HG02981 (cell line): ENCODE results near the gene CFAP58.

Source experiments
- ATAC-seq: cut with Tn5 transposase; IDR thresholded peaks from one replicate; pipeline ENCODE4 v1.9.1; 2021; ENCODE audit warnings: mild to moderate bottlenecking, moderate library complexity; ENCODE audit not compliant: unreplicated experiment

Gene CFAP58

DNA sequence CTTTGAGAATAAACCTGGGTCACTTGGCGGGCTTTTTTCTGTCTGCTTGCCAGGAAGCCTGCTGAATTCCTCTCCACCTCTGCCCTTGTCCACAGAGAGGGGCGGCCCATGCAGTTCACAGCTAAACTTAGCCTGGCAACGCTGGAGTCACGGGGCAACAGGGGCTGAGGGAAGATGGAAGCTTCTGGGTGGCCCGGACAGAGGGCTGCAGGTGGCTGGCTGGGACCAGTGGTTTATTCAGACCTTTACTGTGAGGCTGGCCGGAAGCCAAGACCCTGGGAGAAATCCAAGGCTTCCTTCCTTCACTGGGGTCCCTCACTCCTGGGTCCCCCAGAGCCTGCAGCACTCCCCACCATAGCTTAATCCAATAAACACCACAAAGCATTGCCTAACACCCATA, 32.4 kb upstream of the CFAP58 start:
- no peak for ATAC-seq

DNA sequence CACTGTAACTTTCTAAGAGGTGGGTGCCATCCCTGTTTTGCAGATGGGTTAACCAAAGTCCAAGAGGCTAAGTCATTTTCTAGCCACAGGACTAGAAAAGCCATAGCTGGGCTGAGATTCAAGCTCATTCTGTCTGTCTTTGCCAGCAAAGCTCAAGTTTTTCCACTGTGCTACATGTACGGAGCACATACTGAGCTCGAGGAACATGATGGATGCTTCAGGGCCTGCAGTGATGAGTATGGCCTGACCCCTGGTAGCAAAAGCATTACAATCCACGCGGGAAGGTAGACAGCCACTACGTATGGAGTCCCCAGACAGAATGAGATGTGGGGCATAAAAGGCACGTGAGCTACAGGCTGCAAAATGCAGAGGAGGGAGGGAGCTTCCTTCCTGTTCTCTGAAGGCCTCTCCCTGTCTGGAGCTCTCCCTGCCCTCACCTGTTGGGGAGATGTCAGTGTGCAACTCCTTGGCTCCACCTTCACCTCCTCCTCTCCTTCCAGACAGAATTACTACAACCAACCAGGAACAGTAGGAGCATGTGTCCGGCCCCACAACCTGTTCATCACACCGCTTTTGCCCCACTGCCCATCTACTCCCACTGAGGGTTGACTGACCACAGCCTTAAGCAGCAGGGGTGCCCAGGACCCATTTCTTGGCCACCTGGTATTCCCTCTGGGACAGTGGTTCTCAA, 31.8 kb upstream of the CFAP58 start:
- no peak for ATAC-seq

DNA sequence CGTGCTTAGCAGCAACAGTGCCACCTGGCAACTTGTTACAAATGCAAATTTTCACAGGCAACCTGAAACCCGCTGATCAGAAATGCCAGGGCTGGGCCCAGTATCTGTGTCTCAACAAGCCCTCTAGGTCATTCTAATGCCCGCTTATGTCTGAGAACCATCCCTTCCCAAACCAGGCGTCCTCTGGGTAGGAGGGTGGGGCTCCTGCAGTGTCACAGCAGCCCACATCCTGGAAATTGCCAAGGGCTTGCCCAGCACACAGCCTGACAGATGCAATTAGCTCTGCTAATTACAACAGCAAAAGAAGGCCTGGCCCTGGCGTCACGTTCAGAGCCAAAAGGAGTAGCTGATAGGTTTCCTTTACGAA, 31.2 kb upstream of the CFAP58 start:
- ATAC-seq: no peak

DNA sequence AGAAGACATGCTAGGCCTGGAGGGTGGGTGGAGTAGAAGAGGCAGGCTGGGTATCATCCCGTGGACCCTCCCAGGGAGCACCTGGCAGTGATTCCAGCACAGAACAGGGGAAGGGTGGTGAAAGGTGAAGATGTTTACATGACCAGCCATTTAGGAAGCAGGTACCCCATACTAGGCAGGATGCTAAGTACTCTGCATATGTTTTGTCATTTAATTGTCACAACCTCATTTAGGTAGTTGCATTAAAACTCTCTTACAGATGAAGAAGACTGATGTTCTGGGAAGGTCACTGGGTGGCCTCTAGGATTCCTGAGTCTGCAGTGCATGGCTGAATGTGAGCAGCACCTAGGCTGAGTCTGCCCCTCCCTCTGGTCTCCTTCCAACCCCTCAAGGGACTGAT, 30.5 kb upstream of the CFAP58 start:
- no peak for ATAC-seq

DNA sequence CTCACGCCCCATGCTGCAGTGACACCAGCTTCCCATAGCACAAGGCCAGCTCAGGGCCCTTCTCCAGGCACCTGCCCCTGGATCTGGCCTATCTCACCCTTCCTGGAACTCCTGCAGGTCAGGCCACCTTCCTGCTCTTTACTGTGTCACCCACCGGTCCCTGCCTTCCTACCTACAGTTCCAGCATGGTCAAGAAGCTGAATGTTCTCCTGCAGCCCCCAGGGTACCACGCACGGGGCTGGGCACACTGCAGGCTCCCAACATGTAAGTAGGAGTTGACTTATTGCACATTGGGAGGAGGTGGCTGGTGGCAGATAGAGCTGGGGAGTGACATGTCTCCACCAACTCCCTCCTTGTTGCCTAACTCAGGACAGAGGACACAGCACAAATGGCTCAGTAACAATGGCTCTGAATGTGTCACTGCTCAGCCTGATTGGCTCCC, 29.9 kb upstream of the CFAP58 start:
- no peak for ATAC-seq

DNA sequence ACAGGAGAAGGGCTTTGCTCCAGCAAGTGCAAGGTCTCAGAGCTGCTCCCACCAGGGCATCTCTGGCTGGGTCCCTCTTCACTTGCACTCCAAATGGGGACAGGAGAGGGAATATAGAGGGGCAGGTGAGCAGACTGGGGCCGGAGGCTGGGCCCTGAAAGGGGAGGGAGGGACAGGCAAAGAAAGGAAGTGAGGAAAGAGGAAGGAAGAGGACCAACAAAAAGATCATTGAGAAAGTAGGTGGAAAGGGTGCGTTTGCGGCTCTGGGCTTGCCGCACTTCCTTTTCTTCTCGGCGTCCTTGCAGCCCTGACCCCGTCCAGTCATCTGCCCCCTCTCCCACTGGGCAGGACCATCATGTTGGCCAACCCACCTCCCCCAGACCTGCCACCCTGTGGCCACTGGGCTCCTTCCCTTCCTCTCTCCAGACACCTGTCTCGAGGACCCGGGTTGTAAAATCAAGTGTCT, 29.4 kb upstream of the CFAP58 start:
- ATAC-seq: no peak

DNA sequence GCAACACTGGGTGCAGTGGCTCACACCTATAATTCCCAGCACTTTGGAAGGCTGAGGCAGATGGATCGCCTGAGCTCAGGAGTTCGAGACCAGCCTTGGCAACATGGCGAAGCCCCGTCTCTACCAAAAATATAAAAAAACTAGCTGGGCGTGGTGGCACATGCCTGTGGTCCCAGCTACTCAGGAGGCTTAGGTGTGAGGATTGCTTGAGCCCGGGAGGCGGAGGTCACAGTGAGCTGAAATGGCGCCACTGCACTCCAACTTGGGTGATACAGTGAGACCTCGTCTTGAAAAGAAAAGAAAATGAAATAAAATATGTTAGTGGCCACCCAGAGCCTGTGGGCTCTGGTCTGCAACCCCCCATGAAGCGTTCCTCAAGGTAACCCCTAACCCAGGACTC, 28.7 kb upstream of the CFAP58 start:
- ATAC-seq: no peak

DNA sequence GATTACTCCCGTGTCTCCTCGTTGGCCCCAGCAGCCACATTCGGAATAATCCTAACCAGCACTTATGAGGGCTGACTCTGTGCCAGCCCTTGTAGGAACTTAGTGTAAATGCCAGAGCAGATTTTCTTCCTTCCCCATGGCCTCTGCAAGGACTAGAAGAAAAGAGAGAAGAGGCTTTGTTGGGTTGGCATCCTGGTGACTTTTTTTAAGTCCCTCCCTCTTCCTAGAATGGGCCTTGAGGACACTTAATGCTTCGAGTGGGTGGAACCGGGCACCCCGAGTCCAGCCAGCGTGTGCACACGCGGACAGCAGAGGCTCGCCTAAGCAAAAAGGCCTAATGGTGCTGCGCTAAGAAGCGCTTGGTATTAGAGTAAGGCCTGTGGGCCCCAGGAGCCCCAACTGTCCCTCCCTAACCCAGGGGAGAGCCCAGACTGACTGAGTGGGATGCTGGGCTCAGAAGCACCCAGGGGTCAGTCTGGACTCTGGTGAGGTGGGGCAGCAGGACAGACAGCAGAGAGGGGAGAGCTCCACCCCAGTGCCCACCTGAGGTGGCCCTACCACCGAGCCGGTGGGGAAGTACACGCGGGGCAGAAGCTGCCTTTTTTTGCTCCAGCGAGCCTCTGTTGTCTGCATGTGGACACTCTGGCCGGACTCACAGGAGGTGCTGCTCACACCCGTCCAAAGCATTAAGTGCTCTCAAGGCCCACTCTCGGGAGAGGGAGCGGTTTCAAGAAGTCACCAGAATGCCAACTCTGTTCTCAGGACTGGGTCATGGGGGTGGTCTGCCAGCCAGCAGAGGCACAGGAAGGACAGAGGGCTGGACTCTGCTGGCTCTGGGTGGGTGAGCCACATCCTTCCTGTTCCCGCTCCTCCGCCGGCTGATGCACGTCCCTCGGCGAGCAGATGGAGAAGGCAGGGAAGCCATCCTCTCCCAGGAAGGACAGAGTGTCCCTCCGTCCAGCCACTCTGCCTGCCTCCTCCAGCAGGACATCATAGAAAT, 27.9 kb upstream of the CFAP58 start:
- no peak for ATAC-seq

DNA sequence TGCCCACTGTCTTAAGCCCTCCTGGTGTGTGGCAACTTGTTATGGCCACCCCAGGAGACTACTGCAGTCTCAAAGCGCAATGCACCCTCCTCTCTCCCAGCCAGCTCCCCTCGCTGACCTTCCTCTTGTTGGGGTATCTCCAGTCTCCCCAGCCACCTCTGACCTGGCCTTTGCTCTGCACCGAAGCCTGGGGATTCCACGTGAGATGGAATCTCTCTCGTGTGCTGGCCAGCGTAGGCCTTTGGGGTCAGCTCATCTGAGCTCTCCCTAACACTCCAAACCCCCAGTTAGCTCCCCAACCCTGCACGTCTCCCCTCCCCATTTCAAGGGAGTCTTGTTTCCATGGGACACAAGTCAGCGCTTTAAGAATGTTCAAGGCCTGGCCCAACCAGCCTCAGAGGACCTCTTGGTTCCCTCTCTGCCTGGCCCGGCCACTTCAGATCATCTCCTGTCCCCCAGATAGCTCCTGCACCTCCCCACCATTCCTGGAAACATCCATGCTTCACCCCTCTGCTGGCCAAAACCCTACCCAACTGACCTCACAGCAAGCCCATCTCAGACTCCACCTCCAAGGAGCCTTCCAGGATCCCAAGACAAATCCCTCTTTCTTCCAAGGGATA, 26.5 kb upstream of the CFAP58 start:
- ATAC-seq: no peak

DNA sequence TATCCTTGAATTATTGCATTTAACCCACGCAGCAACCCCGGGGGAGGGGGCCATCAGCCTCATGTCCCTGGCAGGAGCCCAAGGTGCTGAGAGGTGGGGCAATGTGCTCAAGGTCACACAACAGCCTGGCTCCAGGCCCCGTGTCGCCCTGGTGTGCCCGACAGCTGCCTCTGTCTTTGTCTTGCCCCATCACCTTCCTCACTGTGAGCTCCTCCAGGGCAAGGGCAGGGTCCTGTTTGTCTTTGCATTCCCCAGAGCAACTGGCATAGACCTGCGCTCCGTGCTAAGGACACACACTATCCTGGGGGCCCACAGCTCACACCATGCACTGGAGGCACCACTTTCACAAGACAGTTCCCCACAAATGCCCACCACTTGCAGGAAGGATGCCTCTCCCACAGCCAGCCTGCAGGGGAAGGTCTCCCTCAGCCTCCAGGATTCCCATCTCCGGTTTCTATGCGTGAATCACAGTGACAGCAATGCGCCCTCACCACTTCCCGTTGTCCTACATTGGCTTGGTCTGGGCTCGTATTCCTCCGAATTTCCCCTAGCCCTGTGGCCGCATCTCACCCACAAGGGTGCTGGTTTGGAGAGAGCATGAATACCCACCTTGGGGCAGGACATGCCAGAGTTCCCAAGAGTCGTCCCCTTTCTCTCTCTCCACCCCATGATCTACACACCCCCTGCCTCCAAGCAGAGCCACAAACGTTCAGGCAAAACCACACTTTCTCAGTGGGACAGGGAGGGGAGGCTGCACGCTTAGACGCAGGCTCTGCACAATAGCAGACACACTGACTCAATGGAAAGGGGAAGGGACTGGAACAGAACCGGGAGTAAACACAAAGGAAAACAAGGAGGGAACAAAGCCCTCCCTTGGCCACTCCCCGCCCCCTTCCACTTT, 25.6 kb upstream of the CFAP58 start:
- ATAC-seq: no peak

DNA sequence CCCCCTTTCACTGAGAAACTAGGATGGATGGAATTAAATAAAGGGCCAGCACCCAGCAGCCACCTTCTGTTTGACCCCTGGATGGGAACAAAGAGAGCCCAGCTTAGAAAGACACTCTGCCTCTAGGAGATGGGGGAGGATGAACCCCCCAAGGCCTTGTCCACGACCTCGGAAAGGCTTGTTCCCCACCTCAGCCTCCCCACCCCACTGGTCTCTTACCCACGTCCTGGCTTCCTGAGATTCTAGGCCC, 25.1 kb upstream of the CFAP58 start:
- ATAC-seq: peak; percentile 15

DNA sequence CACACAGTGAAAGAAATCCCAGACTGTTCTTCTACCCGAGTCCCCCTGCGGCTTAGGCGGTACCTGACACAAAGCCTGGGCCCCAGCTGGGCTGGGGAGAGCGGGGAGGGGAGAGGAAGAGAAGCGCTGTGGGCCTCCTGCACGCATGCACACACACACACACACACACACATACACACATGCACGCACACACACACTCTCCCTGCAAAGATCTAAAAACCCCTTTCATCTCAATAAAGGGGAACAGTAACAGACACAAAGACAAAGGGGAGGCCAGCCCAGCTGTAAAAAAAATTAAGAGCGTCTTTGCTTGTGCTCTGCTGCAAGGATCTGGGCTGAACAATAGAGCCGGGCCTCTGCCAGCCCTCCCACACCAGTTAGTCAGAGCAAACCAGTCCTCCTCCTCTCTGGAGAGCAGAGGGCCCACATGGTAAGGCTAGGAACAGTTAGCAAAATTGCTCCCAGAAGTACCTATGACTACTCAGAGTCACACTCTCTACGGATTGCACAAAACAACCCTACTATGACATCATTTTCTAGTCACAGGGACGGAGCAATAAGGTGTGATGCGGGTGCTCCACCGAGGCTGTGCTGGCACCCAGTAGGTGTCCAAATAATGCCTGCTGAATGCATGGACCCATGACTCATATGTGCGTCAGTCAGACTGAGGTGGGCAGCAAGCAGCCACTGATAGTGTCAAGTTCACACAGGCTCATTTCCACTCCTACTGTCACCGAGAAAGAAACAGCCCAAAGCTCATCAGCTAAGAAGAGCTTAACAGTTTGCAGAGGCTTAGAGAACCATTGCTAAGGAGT, 24.5 kb upstream of the CFAP58 start:
- ATAC-seq: peak; percentile 40

DNA sequence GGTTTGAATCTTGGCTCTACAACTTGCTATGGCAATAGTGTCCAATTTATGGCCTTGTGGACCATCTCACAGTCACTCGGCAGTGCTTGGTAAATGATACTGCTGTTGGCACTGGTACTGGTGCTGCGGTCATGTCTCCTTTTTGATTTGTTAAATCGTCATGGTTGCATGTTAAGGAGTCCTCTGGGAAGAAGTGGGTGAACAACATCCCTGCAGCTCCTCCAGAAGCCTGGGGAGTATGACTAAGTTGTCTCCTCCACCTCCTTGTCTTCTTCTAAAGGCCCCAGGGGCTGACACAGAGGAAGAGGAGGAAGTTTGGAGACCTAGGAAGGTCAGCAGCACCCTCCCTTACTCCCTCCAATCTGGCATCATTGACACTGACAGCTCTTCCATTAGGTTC, 23.9 kb upstream of the CFAP58 start:
- ATAC-seq: no peak

DNA sequence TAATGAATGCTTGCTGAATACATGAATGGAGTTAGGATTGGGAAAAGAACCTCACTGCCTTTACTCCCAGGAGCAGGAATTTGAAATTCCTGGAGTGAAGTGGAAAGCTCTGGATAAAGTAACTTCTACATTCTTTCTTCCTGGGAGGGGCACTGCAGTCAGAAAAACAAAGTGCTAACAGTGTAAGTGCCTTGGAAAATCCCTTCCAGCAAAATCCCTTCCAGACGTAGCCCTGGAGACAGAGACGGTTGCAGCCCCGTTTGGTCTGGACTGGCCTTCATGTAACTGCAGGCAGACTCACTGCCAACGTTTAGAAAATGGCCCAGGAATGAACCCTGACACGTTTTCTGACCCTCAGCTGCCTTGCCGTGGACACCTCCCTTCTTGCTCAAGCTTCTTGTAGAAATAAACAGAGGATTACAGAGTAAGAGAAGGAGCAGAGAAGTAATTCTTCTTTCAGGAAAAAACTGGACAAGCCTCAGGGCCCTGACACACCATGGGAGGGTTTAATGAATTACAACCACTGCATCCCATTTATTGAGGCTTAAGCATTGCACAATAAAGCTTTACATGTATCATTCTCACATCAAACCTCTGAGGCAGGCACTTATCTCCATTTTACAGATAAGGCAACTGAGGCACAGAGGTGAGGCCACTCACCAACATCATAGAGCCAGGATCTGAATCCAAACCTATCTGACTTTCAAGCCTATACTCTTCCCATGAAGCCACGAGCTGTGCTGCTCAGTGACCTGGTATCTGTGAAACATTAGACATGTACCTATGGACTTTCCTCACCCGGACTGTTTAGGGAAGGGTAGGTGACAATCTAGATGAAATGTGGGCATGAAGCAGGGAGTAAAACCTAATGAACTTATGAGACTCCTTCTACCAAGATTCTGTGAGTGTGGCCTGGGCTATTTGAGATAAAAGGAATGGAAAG, 23.2 kb upstream of the CFAP58 start:
- ATAC-seq: no peak

DNA sequence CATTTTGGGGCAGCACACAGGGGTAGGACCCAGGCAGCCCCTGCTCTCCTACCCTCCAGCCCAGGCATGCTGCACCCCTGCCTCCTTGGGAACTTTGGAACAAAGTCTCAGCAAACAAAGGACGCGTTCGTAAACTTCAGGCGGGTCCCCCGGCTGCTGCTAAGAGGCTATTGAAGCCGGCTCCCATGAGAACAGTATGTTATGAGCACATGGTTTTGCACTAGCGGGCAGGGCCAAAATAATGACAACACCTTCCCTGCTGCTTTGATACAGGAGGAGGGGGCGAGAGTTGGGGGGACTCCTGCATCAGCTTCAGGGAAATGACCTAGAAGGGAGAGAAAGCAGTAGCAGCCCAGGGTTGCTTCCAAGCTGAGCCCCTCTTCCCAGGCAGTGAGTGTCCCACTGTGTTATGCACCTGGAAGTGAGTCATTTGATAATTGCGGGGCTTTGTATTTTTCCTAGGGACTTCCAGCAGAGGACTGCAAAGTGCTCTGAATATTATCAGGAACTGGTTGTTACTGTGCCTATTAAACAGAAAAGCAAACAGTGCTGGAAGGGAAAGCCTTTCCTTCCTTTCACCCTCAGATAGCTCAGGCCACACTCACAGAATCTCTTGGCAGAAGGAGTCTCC, 22.3 kb upstream of the CFAP58 start:
- ATAC-seq: no peak

DNA sequence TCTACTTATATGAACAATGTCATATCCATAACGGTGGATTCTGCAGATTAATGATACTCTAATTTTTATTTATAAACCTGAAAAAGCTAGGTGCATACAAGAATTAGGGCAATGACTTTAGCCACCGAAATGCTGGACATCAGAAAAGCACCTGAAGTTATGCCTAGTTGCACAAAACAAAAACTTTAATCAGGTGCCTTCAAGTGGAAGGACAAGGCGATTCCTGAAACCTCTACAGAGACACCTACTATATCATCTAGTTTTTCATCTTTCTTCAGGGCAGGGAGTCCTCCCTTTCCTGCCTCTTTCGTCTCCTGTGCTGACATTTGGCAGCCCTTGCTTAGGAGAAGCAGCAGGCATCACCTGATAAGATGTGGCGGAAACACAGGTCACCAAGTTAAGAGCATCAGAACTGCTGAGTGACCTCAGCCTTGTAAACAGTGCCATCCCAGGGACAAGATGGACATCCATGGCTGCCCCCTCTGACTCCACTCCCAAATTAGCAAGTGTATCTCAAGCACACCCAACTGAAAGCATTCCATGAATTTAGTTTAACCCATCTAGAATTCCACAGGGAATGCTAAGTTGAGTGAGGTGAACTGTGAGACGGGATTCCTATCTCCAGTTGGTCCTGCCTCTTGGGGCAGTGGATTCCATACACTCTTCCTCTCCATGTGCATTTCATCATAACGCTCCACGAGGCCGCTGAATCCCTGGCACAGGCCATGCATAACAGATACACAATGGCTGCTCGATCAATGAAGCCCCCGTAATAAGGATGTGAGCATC, 21.2 kb upstream of the CFAP58 start:
- no peak for ATAC-seq

DNA sequence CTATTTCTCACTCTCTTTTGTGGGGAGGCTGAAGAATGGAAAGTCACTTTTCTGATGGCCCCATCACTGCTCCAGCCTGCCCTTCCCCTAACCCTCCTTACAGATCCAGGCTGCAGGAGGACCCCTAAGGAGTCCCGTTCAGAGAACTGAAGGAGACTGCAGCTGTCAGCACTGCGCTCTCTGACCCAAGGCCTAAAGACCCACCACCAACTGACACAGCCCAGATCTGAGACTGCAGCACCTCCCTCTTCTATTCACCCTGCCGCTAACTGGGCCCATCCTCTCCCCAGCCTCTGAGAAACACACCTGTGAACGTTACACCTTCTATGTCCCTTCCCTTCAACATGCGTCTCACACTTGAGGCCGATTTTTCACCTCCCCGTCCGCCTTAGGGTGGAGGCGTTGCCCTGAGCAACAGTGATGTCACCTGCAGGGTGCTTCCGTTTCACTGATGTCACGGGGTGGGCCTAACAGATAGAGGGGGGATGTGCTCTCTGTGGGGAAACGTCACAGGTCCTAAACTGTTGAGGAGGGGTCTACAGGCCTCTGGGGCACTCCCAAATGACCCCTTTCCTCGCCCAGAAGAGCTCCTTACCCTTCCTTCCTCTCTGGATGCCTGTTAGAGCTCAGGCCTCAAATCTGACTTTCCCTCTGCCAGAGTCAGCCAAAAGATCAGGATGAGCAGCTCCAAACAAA, 20.5 kb upstream of the CFAP58 start:
- ATAC-seq: no peak
